HCT116 (cell line): ENCODE data around the gene ARL8B. TPM values are rescaled to one million over a fixed set of nuclear protein-coding genes. Genes with fewer than 3 reads are reported as not detected.
A peak's percentile ranks its signal among the peaks of the same experiment; 100 is the strongest.

Experiments
- ATAC-seq: fragments of 200-7000 bp; cut with Tn5 transposase; 2 replicates; pipeline ENCODE4 v1.9.1; 2020; ENCODE audit warnings: mild to moderate bottlenecking, moderate library complexity
- BruUV-seq: library from RNA; stranded (reverse); fragments of 400-500 nt; replicated peaks from 2 replicates; lab custom pipeline; 2021; lab: Mats Ljungman, UMichigan
- CTCF ChIA-PET: fragments of 300-600 bp; sonication (Branson Sonifier 250); formaldehyde crosslinking; loops from one replicate; lab custom pipeline; 2021; ENCODE audit warnings: antibody characterized with exemption; lab: Charles Lee
- POLR2A ChIA-PET: fragments of 300-600, 350-600 bp; sonication (Branson Sonifier 250); formaldehyde crosslinking; loops from one replicate; lab custom pipeline; 2021; ENCODE audit warnings: antibody characterized with exemption; lab: Charles Lee
- RAD21 ChIA-PET, 2 experiments: fragments of 300-600 bp; sonication (Branson Sonifier 250); formaldehyde crosslinking; loops; one replicate each; lab custom pipeline; 2023; ENCODE audit warnings: low total read pairs in 2 of 2; ENCODE audit not compliant: uncharacterized antibody in 2 of 2, unreplicated experiment in 2 of 2, low non-redundant PET in 1 of 2; lab: Charles Lee
- DNase-seq: peaks from one replicate; pipeline ENCODE4 v3.0.0-alpha.2; 2010; ENCODE audit warnings: low read depth, low spot score
- H2AFZ ChIP-seq: fragments of 200-600 bp; shearing (Covaris generic), sonication (generic); 2 replicates; pipeline ENCODE4 v1.6.1; 2017; ENCODE audit warnings: low read depth, mixed run types, mixed read lengths, antibody characterized with exemption, low read length; ENCODE audit not compliant: poor library complexity, severe bottlenecking
- H3K27ac ChIP-seq: 2 replicates; pipeline ENCODE4 v1.5.1; 2012; ENCODE audit warnings: low read depth, low read length
- H3K27me3 ChIP-seq: fragments of 200-600 bp; sonication (generic); 2 replicates; pipeline ENCODE4 v1.6.1; 2016; ENCODE audit warnings: mixed run types, low read length, mixed read lengths; ENCODE audit not compliant: insufficient read depth
- H3K36me3 ChIP-seq, 2 experiments: fragments of 200-500 bp in 1 of 2; fragments of 200-600 bp in 1 of 2; sonication (Bioruptor generic) in 1 of 2; sonication (generic) in 1 of 2; 2 replicates each; pipeline versions ENCODE4 v1.5.1 to v1.6.1; 2014 to 2016; ENCODE audit warnings: low read length in 2 of 2, inconsistent platforms in 1 of 2, mixed read lengths in 1 of 2, mixed run types in 1 of 2; ENCODE audit not compliant: insufficient read depth in 2 of 2, control insufficient read depth in 1 of 2
- H3K4me1 ChIP-seq, 2 experiments: fragments of 200-600 bp in 1 of 2; sonication (generic) in 1 of 2; 2 replicates each; pipeline versions ENCODE4 v1.5.1 to v1.6.1; 2012 to 2017; ENCODE audit warnings: low read length in 2 of 2, inconsistent platforms in 1 of 2, mild to moderate bottlenecking in 1 of 2, mixed read lengths in 1 of 2, mixed run types in 1 of 2, moderate library complexity in 1 of 2; ENCODE audit not compliant: insufficient read depth in 2 of 2, control insufficient read depth in 1 of 2
- H3K4me2 ChIP-seq: fragments of 200-600 bp; sonication (generic); 2 replicates; pipeline ENCODE4 v1.6.1; 2017; ENCODE audit warnings: mixed run types, low read length, mixed read lengths
- H3K4me3 ChIP-seq, 2 experiments: fragments of 200-600 bp in 1 of 2; sonication (generic) in 1 of 2; replicated peaks in 1 of 2; 2 replicates each; pipeline ENCODE4 v1.5.1; 2011 to 2016; ENCODE audit warnings: low read length in 2 of 2, control low read depth in 1 of 2, low read depth in 1 of 2, mild to moderate bottlenecking in 1 of 2, mixed read lengths in 1 of 2, mixed run types in 1 of 2
- H3K79me2 ChIP-seq: fragments of 200-600 bp; sonication (generic); 2 replicates; pipeline ENCODE4 v1.6.1; 2017; ENCODE audit warnings: mild to moderate bottlenecking, mixed run types, low read length, moderate library complexity, mixed read lengths; ENCODE audit not compliant: insufficient read depth
- H3K9ac ChIP-seq: fragments of 200-600 bp; sonication (generic); 2 replicates; pipeline ENCODE4 v1.6.1; 2016; ENCODE audit warnings: low read length, mixed read lengths
- H3K9me2 ChIP-seq: fragments of 200-600 bp; sonication (generic), shearing (Covaris generic); 2 replicates; pipeline ENCODE4 v1.6.1; 2017; ENCODE audit warnings: mixed run types, mild to moderate bottlenecking, moderate library complexity; ENCODE audit not compliant: insufficient read depth
- H3K9me3 ChIP-seq, 2 experiments: fragments of 200-500 bp in 1 of 2; fragments of 200-600 bp in 1 of 2; sonication (Bioruptor generic) in 1 of 2; sonication (generic) in 1 of 2; 2 replicates each; pipeline ENCODE4 v1.6.1; 2014 to 2017; ENCODE audit warnings: low read length in 2 of 2, mixed read lengths in 2 of 2, inconsistent platforms in 1 of 2, low read depth in 1 of 2, mild to moderate bottlenecking in 1 of 2, mixed run types in 1 of 2, moderate library complexity in 1 of 2; ENCODE audit not compliant: control insufficient read depth in 1 of 2, insufficient read depth in 1 of 2
- H4K20me1 ChIP-seq: fragments of 200-600 bp; sonication (generic), shearing (Covaris generic); 2 replicates; pipeline ENCODE4 v1.6.1; 2017; ENCODE audit warnings: mixed run types, mild to moderate bottlenecking, moderate library complexity; ENCODE audit not compliant: insufficient read depth
- ATF3 ChIP-seq: IDR thresholded peaks from 2 replicates; pipeline ENCODE4 v1.6.1; 2012
- CBX3 ChIP-seq: IDR thresholded peaks from 2 replicates; pipeline ENCODE4 v1.6.1; 2012; ENCODE audit warnings: low read depth
- CTCF ChIP-seq, 3 experiments: fragments of 200-600 bp in 1 of 3; sonication (generic) in 1 of 3; IDR thresholded peaks in 2 of 3; conservative IDR thresholded peaks in 1 of 3; 2 replicates each; pipeline ENCODE4 v1.5.1; 2012 to 2017; ENCODE audit warnings: low read depth in 2 of 3, low read length in 2 of 3, antibody characterized with exemption in 1 of 3, borderline replicate concordance in 1 of 3, control low read depth in 1 of 3, mild to moderate bottlenecking in 1 of 3, mixed read lengths in 1 of 3, mixed run types in 1 of 3, moderate library complexity in 1 of 3; ENCODE audit not compliant: insufficient read depth in 1 of 3
- FOSL1 ChIP-seq: IDR thresholded peaks from 2 replicates; pipeline ENCODE4 v1.6.1; 2012; ENCODE audit warnings: low read depth
- POLR2AphosphoS5 ChIP-seq: IDR thresholded peaks from 2 replicates; pipeline ENCODE4 v1.6.1; 2011; ENCODE audit warnings: mild to moderate bottlenecking, low read depth, low read length, moderate library complexity
- RAD21 ChIP-seq: IDR thresholded peaks from 2 replicates; pipeline ENCODE4 v1.6.1; 2012; ENCODE audit warnings: low read depth, mild to moderate bottlenecking
- REST ChIP-seq: IDR thresholded peaks from 2 replicates; pipeline ENCODE4 v1.6.1; 2012; ENCODE audit warnings: low read depth
- ZBTB33 ChIP-seq: IDR thresholded peaks from 2 replicates; pipeline ENCODE4 v1.6.1; 2011; ENCODE audit warnings: mild to moderate bottlenecking, low read length, moderate library complexity; ENCODE audit not compliant: insufficient replicate concordance; ENCODE audit errors: extremely low read depth
- intact Hi-C: fragments of 100-400 bp; cut with micrococcal nuclease; formaldehyde crosslinking; loops from 2 replicates; pipeline ENCODE4 v1.10.0; 2022
- total RNA-seq: library from RNA; stranded (reverse); gene quantifications from one replicate; pipeline ENCODE4 v1.2.1, GENCODE V29; 2021; ENCODE audit not compliant: unreplicated experiment

Gene ARL8B
- total RNA-seq, 1 experiment from 2014 or later: 38.1 TPM

- H3K27ac ChIP-seq: no peak overlapping the region
- H3K4me1 ChIP-seq: peaks cover 3 to 10% of the 10 kb centered on the region in 2 experiments; a peak in 3 of 4 replicates
- H3K9me2 ChIP-seq: no peaks in the 10 kb centered on the region
- RAD21 ChIA-PET: no interaction called here
- H3K9ac ChIP-seq: no peak overlapping the region
- H2AFZ ChIP-seq: no peak overlapping the region
- POLR2A ChIA-PET: no interaction called here
- intact Hi-C loops: no loop called here
- peak; percentile 81 for ATAC-seq
- no TSS peak for BruUV-seq
- no peak overlapping the region for H3K4me3 ChIP-seq
- H4K20me1 ChIP-seq: no peaks in the 10 kb centered on the region; the same call in 1 of the 2 replicates
- peaks cover 94% of the 10 kb centered on the region for H3K79me2 ChIP-seq
- no peak for DNase-seq
- H3K9me3 ChIP-seq: no peaks in the 10 kb centered on the region
- no peak overlapping the region for H3K4me2 ChIP-seq
- no peaks in the 10 kb centered on the region for H3K27me3 ChIP-seq
- no peaks in the 10 kb centered on the region for H3K36me3 ChIP-seq
- CTCF ChIA-PET: no interaction called here
- TF ChIP-seq REST (no peak), POLR2AphosphoS5 (no peak), ATF3 (no peak), ZBTB33 (no peak), RAD21 (peak; percentile 62), FOSL1 (no peak), CBX3 (0 out of 2 replicates have a peak, but pooled peaks have one; percentile 18), CTCF (IDR thresholded peaks at IDR 0.05 in 2 of 3, conservative IDR thresholded peaks at IDR 0.05 in 1 of 3; ENCODE audit: borderline replicate concordance in 1 of 3, insufficient read depth in 1 of 3, low read depth in 2 of 3, low read length in 2 of 3) (peak; percentile 30 to 53 (median 48); a peak in 5 of 6 replicates)
These were observed 14.3 kb downstream of the ARL8B start for GRCh38 chr3:5136211-5136918.
